Astrocyte (in vitro differentiated cells and primary cell): ENCODE data around the gene PCCA.
"Not testable (repeated sequence)": the region's sequence is repeated elsewhere in the genome, so short reads cannot be mapped to it uniquely, and the experiment has no call there.

Experiments used
- EZH2 ChIP-seq: IDR thresholded peaks from 2 replicates; pipeline ENCODE4 v1.6.1; 2012; ENCODE audit warnings: mild to moderate bottlenecking, low read length, inconsistent platforms; ENCODE audit not compliant: insufficient read depth
- TF ChIP-seq, protein P1 (sequence below): IDR thresholded peaks from 2 replicates; pipeline ENCODE4 v1.5.1; 2011; ENCODE audit warnings: low read depth, mild to moderate bottlenecking, inconsistent platforms, low read length, moderate library complexity; ENCODE audit not compliant: insufficient read depth

DNA sequence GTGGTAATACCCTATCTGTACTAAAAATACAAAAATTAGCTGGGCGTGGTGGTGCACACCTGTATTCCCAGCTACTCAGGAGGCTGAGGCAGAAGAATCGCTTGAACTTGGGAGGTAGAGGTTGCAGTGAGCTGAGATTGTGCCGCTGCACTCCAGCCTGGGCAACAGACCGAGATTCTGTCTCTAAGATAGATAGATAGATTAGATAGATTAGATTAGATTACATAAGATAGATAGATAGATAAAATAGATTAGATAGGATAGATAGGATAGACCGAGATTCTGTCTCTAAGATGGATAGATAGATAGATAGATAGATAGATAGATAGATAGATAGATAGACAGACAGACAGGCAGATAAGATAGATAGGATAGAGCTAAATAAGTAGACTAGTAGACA, 435.8 kb downstream of the PCCA start:
- TF ChIP-seq, protein P1, sequence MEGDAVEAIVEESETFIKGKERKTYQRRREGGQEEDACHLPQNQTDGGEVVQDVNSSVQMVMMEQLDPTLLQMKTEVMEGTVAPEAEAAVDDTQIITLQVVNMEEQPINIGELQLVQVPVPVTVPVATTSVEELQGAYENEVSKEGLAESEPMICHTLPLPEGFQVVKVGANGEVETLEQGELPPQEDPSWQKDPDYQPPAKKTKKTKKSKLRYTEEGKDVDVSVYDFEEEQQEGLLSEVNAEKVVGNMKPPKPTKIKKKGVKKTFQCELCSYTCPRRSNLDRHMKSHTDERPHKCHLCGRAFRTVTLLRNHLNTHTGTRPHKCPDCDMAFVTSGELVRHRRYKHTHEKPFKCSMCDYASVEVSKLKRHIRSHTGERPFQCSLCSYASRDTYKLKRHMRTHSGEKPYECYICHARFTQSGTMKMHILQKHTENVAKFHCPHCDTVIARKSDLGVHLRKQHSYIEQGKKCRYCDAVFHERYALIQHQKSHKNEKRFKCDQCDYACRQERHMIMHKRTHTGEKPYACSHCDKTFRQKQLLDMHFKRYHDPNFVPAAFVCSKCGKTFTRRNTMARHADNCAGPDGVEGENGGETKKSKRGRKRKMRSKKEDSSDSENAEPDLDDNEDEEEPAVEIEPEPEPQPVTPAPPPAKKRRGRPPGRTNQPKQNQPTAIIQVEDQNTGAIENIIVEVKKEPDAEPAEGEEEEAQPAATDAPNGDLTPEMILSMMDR: not testable (repeated sequence)
- not testable (repeated sequence) for TF ChIP-seq EZH2
